ENCODE data around the gene ERVFRD-1.

ERVFRD-1 gene

GRCh38 chr6:11054722-11055121, 56.8 kb downstream of the ERVFRD-1 start:
- Histone ChIP-seq H3K4me3 (ENCODE audit: low read length) (no peak overlapping the region), H3K9me3 (ENCODE audit: control insufficient read depth, low read length) (no peaks in the 10 kb centered on the region), H3K36me3 (ENCODE audit: control insufficient read depth, insufficient read depth, low read length) (no peaks in the 10 kb centered on the region), H3K4me1 (ENCODE audit: control insufficient read depth, insufficient read depth, low read length) (no peaks in the 10 kb centered on the region), H3K9ac (ENCODE audit: low read length) (no peak overlapping the region), H3K27me3 (ENCODE audit: control insufficient read depth, insufficient read depth, low read length) (no peaks in the 10 kb centered on the region)

GRCh38 chr6:11053307-11053706, 58.2 kb downstream of the ERVFRD-1 start:
- no peak overlapping the region for H3K4me3 ChIP-seq (ENCODE audit: low read length)
- H3K9me3 ChIP-seq (ENCODE audit: control insufficient read depth, low read length): no peaks in the 10 kb centered on the region
- peaks cover 6% of the 10 kb centered on the region for H3K27me3 ChIP-seq (ENCODE audit: control insufficient read depth, insufficient read depth, low read length)
- no peaks in the 10 kb centered on the region for H3K36me3 ChIP-seq (ENCODE audit: control insufficient read depth, insufficient read depth, low read length)
- H3K9ac ChIP-seq (ENCODE audit: low read length): no peak overlapping the region
- H3K4me1 ChIP-seq (ENCODE audit: control insufficient read depth, insufficient read depth, low read length): no peaks in the 10 kb centered on the region
